Fibroblast of skin of scalp (primary cell): ENCODE data around the gene FBXW2.

Experiments used
- DNase-seq: peaks from one replicate; pipeline ENCODE4 v3.0.0-alpha.2; 2013

Gene FBXW2

DNA sequence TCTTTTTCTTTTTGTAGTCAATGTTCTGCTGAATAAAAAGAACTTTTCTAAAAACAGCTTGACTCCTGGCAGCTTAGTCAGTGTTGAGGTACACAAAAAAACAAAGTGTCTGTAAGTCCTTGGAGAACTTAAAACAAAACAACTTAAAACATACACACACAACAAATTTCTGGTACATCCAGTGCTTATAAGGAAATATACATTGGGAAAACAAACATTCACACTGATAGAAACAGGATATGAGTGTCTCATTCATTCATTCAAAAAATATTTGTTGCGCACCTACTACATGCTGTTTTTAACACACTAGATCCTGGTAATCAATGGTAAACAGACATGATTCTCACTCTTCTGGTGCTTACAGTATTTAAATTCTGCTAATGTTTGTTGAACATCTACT, 51.5 kb downstream of the FBXW2 start:
- no peak for DNase-seq

DNA sequence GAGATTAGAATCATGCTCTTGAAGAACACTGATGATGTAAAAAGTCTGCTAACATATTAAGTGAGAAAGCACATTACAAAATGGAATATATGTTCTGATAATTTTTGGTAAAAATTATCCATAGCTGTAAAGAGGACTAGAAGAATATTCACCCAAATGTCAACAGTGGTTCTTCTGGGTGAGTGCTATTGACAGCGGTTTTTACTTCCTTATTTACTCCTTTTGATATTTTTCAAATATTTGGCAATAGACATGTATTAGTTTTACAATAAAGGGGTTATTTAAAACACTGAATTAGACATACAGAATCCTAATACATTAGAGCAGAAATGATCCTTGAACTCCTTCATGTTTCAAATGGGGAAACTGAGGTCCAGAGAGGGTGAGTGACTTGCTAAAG, 52.0 kb downstream of the FBXW2 start:
- DNase-seq = no peak

DNA sequence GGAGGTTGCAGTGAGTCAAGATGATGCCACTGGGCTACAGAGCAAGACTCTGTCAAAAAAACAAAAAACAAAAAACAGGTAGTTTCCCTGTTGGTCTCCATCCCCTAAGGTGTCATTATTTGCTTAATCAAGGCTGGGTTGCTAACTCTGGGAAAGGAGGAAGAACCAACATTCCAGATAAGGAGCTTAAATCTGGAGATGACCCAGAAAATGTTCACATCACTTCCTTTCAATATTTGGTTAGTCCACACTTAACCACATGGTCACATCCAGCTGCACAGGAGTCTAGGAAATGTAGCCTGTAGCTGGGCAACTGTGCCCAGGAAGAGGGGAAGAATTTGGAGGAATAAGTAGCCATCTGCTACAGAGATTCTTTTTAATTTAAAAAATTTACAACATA, 53.1 kb downstream of the FBXW2 start:
- DNase-seq = no peak

DNA sequence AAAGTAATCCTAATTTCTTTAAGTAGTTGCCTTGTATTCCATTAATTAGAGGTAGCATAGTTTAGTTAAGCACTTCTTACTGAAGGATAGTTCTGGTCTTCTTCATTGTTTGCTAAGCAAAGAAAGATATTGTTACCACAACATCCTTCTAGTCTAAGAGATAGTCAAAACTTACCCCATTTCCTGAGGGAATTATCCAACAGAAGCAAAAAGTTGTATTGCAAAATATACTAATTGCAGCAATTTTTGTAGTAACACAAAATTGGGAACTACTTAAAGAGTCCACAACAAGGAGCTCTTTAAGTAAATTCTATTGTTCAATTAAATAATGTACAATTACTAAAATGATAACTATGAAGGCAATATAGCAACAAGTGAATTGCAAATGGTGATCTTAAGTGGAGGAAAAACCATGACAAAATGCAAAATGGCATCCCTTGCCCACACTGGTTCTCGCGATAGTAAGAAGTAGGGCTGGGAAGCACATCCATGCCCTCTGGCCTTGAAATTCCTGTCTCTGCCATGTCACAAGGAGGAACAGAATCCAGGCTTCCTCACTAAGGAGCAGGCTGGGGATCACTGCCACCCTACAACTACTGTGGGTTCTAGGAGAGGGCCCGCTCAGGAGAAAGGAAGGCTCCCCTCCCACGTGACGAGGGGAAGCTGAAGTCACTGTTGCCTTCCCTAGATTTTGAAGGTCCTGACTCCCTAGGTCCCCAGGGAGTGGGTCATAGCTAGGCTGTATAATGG, 55.6 kb downstream of the FBXW2 start:
- DNase-seq = no peak

DNA sequence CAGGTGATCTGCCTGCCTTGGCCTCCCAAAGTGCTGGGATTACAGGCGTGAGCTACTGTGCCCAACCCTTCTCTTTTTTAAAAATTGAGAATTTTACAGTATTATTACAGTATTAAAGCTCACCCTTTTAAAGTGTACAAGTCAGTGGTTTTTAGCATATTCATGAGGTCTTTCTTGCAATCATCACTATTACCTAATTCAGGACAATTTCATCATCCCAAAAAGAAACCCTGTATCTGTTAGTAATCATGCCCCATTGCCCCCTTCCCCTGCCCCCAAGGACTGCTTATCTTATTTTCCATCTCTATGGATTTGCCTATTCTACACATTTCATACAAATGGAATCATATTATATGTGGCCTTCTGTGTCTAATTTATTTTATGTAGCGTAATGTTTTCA, 56.3 kb downstream of the FBXW2 start:
- no peak for DNase-seq

DNA sequence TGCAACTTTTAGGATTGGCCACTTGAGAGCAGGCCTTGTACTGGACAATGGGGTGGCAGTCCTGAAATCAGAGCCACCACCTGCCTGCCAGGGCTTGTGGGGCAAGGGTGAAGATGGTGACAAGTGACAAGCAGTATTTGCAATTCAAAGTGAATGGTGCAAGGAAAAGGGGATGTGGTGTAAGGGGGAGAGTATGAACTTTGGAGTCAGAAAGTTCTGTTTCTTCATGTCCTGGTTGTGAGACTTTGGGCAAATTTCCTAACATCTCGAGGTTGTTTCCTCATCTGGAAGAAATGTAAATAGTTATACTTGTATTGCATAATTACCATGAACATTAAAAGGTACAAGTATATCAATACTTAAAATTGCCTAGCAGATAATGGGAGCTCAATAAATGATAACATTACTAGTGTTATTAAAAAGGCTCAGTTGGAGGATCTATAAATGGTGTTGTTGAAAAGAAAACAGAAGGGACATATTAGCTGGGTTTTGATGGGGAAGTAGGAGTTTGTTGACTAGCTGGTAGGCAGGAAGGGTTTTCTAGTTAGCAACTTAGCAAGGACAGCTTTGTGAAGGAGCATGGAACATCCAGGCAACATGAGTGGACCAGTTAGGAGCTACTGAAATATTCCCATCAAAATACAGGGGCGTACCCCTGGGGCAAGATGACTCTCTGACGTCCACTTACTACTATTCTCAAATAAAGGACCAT, 57.6 kb downstream of the FBXW2 start:
- DNase-seq = no peak

DNA sequence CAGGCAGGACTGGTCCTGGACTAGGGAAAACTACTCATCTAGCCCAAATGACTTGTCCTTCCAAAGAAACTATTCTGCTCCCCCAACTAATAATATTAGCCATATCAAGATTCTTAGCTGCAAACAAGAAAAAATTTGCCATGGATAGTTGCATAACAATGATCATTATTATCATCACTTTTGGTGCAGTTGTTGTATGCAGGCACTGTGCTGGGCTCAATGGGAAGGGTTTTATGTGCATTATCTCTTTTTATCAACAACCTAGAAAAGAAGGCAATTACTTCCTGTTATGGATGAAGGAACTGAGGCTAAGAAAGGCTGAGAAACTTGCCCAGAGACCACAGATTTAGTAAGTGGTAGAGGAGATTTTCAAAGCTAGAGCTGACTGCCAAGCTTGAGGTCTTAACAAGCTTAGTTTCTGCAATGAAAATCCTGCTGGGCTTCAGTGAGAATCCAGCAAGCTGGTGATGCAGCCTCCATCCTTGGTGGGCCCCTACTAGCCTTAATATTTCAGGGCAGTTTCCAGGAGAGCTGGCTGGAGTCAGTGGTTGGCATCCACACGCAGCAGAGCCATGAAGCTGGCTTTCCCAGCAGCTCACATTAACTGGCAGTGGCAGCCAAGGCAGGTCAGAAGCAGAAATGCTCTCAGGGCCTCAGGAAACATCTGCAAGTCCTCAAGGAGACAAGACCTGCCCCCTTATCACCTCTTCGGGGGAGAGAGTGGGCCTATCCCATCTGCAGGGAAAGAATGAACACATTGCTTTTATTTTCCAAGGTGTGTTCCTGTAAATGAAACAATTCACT, 58.4 kb downstream of the FBXW2 start:
- no peak for DNase-seq

DNA sequence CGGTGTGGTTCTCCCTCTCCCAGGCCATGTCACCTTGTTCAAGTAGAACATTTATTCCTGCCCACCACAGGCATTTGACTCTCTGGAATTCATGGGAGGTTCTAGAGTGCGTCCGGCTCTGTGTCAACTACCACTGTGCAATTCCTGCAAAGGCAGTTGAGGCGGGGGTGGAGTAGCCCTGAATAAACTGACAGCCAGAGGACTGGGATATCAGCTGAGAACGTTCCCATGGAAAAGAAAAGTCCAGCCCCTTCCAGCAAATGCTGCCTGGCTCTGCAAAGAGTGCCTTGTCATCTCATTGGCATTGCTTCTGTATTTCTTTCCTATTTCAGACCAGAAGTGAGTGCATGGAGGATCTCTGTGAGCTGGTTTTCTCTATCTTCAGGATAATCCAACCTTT, 60.0 kb downstream of the FBXW2 start:
- peak; percentile 19 for DNase-seq

DNA sequence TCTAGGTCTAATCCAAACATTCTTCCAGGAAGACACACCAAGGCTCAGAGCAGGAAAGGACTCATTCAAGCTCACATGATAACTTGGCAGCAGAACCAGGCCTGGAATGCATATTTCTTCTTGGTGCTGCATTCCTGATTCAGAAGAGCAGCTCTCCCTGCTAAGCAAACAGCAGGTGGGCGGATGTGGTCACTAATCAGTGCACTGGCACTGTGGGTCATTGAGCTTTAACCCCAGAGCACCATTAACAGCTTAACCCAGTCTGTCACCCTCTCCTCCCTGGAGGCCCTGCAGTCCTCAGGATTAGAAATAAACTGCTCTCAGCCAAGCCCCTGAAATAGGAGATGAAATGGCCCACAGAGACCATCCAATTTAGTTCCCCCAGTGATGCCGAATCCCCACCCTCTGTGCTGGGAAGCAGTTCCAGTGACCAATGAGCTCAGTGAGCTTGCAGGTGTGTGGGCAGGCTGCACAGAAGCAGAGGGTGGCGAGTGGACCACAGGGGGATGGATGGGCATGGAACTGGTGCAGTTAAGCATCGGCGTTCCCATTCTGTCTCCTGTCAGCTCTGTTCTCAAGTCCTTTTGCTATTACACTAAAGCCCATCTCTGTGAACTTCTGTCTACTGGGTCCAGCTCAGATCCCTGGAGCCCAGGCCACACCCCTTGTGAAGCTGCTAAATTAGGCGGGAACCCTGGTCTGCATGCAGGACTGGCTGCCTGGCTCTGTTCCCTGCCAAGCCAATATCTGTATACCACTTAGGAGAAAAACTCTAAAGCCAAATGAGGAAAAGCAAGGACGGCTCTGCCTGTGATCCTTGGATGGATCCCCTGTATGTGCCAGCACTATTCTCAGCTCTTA, 62.3 kb downstream of the FBXW2 start:
- peak; percentile 68 for DNase-seq

DNA sequence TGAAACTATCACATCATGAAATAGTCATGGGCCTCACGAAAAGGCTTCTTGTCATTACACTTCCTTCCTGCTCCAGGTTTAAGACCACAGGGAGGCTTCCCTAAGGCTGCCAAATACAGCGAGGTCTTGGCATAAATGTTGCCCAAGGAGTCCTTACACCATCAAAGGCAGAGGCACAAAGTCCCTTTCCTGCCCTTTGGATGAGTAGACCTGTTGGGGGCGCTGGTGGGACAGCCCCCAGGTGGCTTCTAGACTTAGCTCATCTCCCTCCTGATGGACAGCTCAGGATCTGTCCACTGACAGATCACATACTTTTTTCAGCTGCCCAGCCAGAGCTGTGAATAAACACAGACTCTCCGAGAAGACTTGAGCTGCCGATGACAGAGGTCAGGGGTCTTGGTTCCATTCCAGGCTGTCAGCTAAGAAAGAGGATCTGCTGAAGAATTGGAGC, 63.4 kb downstream of the FBXW2 start:
- no peak for DNase-seq

DNA sequence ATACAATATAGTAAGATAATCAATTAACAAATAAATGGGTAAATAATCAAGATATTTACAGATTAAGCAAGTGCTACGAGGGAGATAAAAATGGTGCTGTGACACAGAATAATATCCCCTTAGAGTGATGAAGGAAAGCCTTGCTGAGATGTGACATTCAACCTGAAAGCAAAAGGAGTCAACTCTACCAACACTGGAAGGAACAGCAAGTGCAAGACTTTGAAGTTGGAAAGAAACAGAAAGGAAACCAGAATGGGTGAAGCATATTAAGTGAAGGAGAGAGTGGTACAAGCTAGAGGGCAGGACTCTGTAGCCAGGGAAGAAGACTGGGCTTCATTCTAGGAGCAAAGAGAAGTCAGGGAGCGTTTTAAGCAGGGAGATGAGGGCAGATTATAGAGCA, 66.7 kb downstream of the FBXW2 start:
- no peak for DNase-seq

- no peak for DNase-seq
Observed at GRCh38 chr9:120725907-120726306, 67.3 kb downstream of the FBXW2 start.

DNA sequence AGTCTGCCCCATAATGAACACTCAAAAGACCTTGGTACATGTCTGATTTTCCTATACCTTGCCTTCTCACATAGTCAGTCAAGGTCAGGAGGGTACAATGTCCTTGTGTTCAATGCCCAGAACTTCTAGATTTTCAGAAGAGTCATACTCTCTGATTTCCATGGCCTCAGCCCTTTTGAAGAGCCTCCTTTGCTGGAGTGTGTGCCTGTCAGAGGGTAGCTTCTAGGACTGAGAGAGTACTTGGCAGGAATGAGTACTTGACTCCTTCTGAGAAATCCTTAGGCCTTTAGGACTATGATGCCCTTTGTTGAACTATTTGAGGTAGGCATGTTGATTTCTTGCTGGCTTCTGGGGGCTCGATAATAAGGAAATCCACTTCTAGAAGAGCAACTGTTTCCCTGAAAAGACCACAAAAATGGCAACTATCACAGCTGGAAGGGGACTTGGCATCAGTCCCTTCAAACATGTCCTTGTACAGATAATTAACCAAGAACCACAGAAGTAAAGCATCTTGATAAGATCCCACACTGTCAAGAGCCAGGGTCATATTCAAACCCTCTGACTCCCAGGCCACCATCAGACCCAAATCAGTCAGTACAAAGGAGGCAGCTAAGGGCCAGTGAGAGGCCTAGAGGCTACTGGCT, 68.3 kb downstream of the FBXW2 start:
- DNase-seq = no peak

DNA sequence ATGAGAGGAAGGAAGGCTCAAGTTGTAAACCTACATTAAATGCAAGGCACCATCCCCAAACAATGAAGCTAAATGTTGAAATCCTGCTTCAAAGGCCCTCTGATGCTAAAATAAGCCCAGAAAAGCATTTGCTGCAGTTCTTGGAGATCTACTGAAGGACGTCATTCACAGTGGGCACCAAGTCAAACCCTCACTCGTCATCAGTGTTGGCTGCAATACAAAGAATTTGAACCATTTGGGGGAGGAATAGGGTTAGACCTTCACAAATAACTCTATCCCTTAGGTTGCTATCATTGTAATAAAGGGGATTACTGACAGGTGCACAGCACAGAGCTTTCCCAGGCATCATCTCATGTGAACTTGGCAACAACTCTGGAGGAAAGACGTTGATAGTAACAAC, 69.7 kb downstream of the FBXW2 start:
- DNase-seq = peak; percentile 44

DNA sequence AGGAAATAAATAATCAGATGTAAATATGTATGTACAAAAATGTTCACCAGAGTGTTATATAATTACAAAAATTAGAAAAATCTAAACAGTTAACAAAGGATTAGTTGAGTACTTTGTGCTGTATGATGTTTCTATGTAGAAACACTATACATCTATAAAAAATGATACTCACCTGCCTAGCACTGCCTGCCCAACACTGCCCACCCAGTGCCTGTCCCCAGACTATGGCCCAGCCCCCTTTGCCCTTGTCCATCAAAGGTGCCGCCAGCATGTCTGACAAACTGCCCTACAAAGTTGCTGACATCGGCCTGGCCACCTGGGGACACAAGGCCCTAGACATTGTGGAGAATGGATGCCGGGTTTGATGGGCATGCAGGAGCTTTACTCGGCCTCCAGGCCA, 72.8 kb downstream of the FBXW2 start:
- no peak for DNase-seq

DNA sequence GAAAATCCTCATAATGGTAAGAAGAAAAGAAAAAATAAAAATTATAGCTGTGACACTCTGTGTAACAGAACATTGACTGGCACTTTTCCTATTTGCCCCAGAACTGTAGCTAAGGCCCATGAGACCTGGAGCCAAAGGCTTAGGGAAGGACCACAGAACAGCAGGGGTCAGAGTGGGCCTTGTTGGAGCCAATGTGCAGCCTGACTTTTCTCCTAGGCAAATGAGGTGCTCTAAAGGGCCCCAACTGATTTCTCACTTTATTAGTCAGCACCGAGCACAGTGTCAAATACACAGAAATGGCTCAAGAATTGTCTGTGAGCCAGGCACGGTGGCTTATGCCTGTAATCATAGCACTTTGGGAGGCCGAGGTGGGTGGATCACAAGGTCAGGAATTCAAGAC, 74.9 kb downstream of the FBXW2 start:
- no peak for DNase-seq

DNA sequence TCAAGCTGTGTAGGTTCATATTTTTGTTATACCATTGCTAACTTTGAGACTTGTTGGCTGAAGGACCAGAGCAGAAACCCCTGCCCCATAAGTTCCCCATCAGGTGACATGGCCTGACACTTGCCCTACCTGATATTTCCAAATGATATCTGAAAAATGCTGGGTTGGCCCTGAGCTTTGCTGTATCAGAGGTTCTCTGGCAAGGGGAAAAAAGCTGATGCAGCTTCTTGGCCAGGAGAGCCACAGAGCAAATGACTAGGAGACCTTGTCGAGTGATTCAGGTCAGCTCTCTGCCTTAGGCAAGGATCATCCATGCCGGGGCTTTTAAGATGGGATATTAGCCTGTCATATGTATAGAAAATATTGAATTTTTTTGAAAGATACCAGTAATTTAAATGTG, 76.0 kb downstream of the FBXW2 start:
- DNase-seq = no peak

- DNase-seq = no peak
Observed at GRCh38 chr9:120716483-120716882, 76.7 kb downstream of the FBXW2 start.

DNA sequence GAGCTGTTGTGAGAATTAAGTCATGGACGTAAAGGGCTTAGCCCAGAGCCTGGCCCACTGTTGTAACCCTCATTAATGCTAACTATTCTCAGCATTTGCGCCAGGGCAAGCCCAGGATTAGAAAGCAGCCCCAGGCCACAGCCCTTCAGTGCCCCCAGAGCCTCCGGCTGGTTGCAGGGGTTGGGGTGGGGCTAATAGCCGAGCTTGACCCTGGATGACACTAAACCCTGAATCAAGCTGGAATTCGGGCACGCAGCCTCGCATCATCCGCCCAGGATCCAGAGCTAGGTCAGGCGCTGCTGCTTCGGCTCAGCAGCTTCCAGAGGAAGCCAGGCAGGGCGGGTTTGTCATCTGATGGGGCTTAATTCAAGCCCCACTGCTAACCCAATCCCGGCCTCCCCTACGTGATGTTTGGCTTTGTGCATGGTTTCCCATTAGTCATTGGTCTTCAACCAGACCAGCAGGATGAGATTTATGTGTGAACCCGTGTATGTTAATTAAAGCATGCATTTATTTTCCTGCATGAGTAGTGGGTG, 77.8 kb downstream of the FBXW2 start:
- DNase-seq = peak; percentile 64

GRCh38 chr9:120714846-120715388, 78.3 kb downstream of the FBXW2 start:
- DNase-seq = no peak

DNA sequence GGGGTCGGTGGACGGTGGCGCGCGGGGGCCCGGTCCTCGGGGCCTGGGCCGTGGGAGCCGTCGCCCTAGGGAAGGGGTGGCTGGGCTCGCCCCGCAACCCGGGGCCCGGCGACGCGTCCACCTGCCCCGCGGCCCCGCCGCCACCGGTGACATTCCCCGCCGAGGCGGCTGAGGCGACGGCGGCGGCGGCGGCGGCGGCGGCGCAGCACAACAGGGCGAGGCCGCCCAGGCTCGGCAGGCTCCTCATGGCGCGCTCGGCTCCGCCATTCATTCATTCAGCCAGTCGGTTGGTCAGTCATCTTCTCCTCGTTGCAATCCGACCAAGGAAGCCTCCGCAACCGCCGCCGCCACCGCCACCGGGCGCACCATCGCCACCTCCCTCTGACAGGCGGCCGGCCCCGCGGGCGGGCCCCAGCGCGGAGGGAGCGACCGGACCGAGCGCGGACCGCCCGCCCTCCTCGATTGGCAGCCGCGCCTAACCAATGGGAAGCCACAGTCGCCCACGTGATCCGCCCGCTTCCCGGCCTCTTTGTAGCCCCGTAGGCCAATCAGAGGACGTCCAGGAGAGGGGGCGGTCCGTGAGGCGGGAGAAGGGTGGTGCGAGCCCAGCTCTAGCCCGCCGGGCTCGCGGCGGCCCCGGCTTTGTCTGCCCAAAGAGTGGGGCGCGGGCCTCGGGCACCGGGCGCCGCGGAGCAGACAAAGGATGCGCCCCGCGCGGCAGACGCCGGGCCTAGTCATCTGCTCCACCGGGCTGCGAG, 78.9 kb downstream of the FBXW2 start, which contains the start of gene MEGF9:
MEGF9 (minus strand) TSS at position 383 of the 758 bp plus-strand sequence; CDS start at position 271, 112 bp downstream.
- peak; percentile 98 for DNase-seq
